T-helper 2 cell treated with Interferon-gamma antibody and Interleukin-4, amounts not matched to agents 5 μg/mL and 100 μg/mL, for 36 hours (primary cell): ENCODE data around the gene TPGS2.
"Not testable (repeated sequence)": the region's sequence is repeated elsewhere in the genome, so short reads cannot be mapped to it uniquely, and the experiment has no call there.

Source experiments
- DNase-seq: peaks from one replicate; pipeline ENCODE4 v3.0.0; 2021; ENCODE audit warnings: low spot score
- H3K27ac Mint-ChIP-seq: one replicate; pipeline ENCODE4 v1.8.0; 2021; ENCODE audit warnings: mild to moderate bottlenecking, mixed read lengths
- H3K27me3 Mint-ChIP-seq: one replicate; pipeline ENCODE4 v1.8.0; 2021; ENCODE audit warnings: low read depth, mixed read lengths
- H3K36me3 Mint-ChIP-seq: one replicate; pipeline ENCODE4 v1.8.0; 2021; ENCODE audit warnings: low read depth, mixed read lengths
- H3K4me1 Mint-ChIP-seq: one replicate; pipeline ENCODE4 v1.8.0; 2021; ENCODE audit warnings: low read depth, mixed read lengths
- H3K4me3 Mint-ChIP-seq: one replicate; pipeline ENCODE4 v1.8.0; 2022; ENCODE audit warnings: mild to moderate bottlenecking, moderate library complexity, mixed read lengths
- H3K9me3 Mint-ChIP-seq: one replicate; pipeline ENCODE4 v1.8.0; 2021; ENCODE audit warnings: mixed read lengths

Gene TPGS2

GRCh38 chr18:36777566-36777965, 51.2 kb downstream of the TPGS2 start:
- Mint-ChIP-seq H3K27me3 (no peaks in the 10 kb centered on the region), H3K36me3 (peaks cover 15% of the 10 kb centered on the region), H3K4me3 (no peak overlapping the region), H3K9me3 (no peaks in the 10 kb centered on the region), H3K27ac (no peak overlapping the region), H3K4me1 (peaks cover 11% of the 10 kb centered on the region)
- DNase-seq, result no peak

GRCh38 chr18:36776650-36777049, 52.2 kb downstream of the TPGS2 start:
- no peak for DNase-seq
- no peak overlapping the region for H3K27ac Mint-ChIP-seq
- peaks cover 14% of the 10 kb centered on the region for H3K4me1 Mint-ChIP-seq
- H3K9me3 Mint-ChIP-seq, result no peaks in the 10 kb centered on the region
- H3K36me3 Mint-ChIP-seq, result peaks cover 13% of the 10 kb centered on the region
- H3K27me3 Mint-ChIP-seq, result no peaks in the 10 kb centered on the region
- H3K4me3 Mint-ChIP-seq, result no peak overlapping the region

- no peak overlapping the region for H3K4me3 Mint-ChIP-seq
- H3K36me3 Mint-ChIP-seq, result peaks cover 18% of the 10 kb centered on the region
- peaks cover 5% of the 10 kb centered on the region for H3K9me3 Mint-ChIP-seq
- peaks cover 26% of the 10 kb centered on the region for H3K4me1 Mint-ChIP-seq
- no peaks in the 10 kb centered on the region for H3K27me3 Mint-ChIP-seq
- DNase-seq, result no peak
- H3K27ac Mint-ChIP-seq, result no peak overlapping the region
These were observed 53.4 kb downstream of the TPGS2 start for GRCh38 chr18:36775396-36775795.

- DNase-seq, result no peak
- H3K4me1 Mint-ChIP-seq, result peaks cover 27% of the 10 kb centered on the region
- no peak overlapping the region for H3K27ac Mint-ChIP-seq
These were observed 56.5 kb downstream of the TPGS2 start for GRCh38 chr18:36772241-36772723.

GRCh38 chr18:36771245-36771644, 57.6 kb downstream of the TPGS2 start:
- no peak for DNase-seq
- Mint-ChIP-seq H3K4me3 (peak overlapping the region; percentile 10), H3K27me3 (no peaks in the 10 kb centered on the region), H3K36me3 (peaks cover 5% of the 10 kb centered on the region), H3K9me3 (peaks cover 5% of the 10 kb centered on the region), H3K27ac (peak overlapping the region; percentile 29), H3K4me1 (peaks cover 27% of the 10 kb centered on the region)

More at GRCh38 chr18:36772241-36772723, 56.5 kb downstream of the TPGS2 start:
- H3K4me3 Mint-ChIP-seq, result no peak overlapping the region
- H3K9me3 Mint-ChIP-seq, result peaks cover 5% of the 10 kb centered on the region
- H3K27me3 Mint-ChIP-seq, result no peaks in the 10 kb centered on the region
- H3K36me3 Mint-ChIP-seq, result peaks cover 5% of the 10 kb centered on the region

GRCh38 chr18:36770315-36770946, 58.4 kb downstream of the TPGS2 start:
- peaks cover 5% of the 10 kb centered on the region for H3K36me3 Mint-ChIP-seq
- no peak overlapping the region for H3K4me3 Mint-ChIP-seq
- no peaks in the 10 kb centered on the region for H3K27me3 Mint-ChIP-seq
- no peak overlapping the region for H3K27ac Mint-ChIP-seq
- DNase-seq, result no peak
- peaks cover 5% of the 10 kb centered on the region for H3K9me3 Mint-ChIP-seq
- peaks cover 27% of the 10 kb centered on the region for H3K4me1 Mint-ChIP-seq

GRCh38 chr18:36769611-36770314, 59.0 kb downstream of the TPGS2 start:
- Mint-ChIP-seq H3K4me3 (no peak overlapping the region), H3K27me3 (no peaks in the 10 kb centered on the region), H3K9me3 (peaks cover 5% of the 10 kb centered on the region), H3K4me1 (peaks cover 24% of the 10 kb centered on the region), H3K27ac (no peak overlapping the region), H3K36me3 (peaks cover 5% of the 10 kb centered on the region)
- DNase-seq, result no peak

GRCh38 chr18:36769172-36769571, 59.6 kb downstream of the TPGS2 start:
- Mint-ChIP-seq H3K4me1 (peaks cover 24% of the 10 kb centered on the region), H3K4me3 (no peak overlapping the region), H3K27me3 (no peaks in the 10 kb centered on the region), H3K9me3 (peaks cover 5% of the 10 kb centered on the region), H3K36me3 (peaks cover 5% of the 10 kb centered on the region), H3K27ac (no peak overlapping the region)
- no peak for DNase-seq

GRCh38 chr18:36766836-36767235, 62.0 kb downstream of the TPGS2 start:
- peaks cover 5% of the 10 kb centered on the region for H3K36me3 Mint-ChIP-seq
- peaks cover 20% of the 10 kb centered on the region for H3K4me1 Mint-ChIP-seq
- H3K27me3 Mint-ChIP-seq, result no peaks in the 10 kb centered on the region

GRCh38 chr18:36762965-36763364, 65.8 kb downstream of the TPGS2 start:
- H3K27ac Mint-ChIP-seq, H3K36me3 Mint-ChIP-seq, H3K4me3 Mint-ChIP-seq, H3K4me1 Mint-ChIP-seq, H3K27me3 Mint-ChIP-seq, H3K9me3 Mint-ChIP-seq, DNase-seq: not testable (repeated sequence)

More at GRCh38 chr18:36766836-36767235, 62.0 kb downstream of the TPGS2 start:
- no peak overlapping the region for H3K27ac Mint-ChIP-seq
- no peak overlapping the region for H3K4me3 Mint-ChIP-seq
- DNase-seq, result no peak
- H3K9me3 Mint-ChIP-seq, result peaks cover 5% of the 10 kb centered on the region

GRCh38 chr18:36762074-36762473, 66.7 kb downstream of the TPGS2 start:
- H3K4me1 Mint-ChIP-seq, result peaks cover 10% of the 10 kb centered on the region
- no peaks in the 10 kb centered on the region for H3K9me3 Mint-ChIP-seq
- peak; percentile 45 for DNase-seq
- H3K27ac Mint-ChIP-seq, result no peak overlapping the region
- H3K27me3 Mint-ChIP-seq, result no peaks in the 10 kb centered on the region
- H3K36me3 Mint-ChIP-seq, result no peaks in the 10 kb centered on the region
- H3K4me3 Mint-ChIP-seq, result no peak overlapping the region

- no peaks in the 10 kb centered on the region for H3K9me3 Mint-ChIP-seq
- no peaks in the 10 kb centered on the region for H3K36me3 Mint-ChIP-seq
These were observed 67.6 kb downstream of the TPGS2 start for GRCh38 chr18:36761186-36761698.

GRCh38 chr18:36760598-36760997, 68.2 kb downstream of the TPGS2 start:
- Mint-ChIP-seq H3K36me3 (no peaks in the 10 kb centered on the region), H3K4me3 (no peak overlapping the region), H3K4me1 (peaks cover 10% of the 10 kb centered on the region), H3K9me3 (no peaks in the 10 kb centered on the region), H3K27me3 (peaks cover 4% of the 10 kb centered on the region), H3K27ac (no peak overlapping the region)
- no peak for DNase-seq

More at GRCh38 chr18:36761186-36761698, 67.6 kb downstream of the TPGS2 start:
- H3K27ac Mint-ChIP-seq, result no peak overlapping the region
- H3K4me1 Mint-ChIP-seq, result peaks cover 10% of the 10 kb centered on the region
- no peak overlapping the region for H3K4me3 Mint-ChIP-seq
- peaks cover 2% of the 10 kb centered on the region for H3K27me3 Mint-ChIP-seq
- DNase-seq, result no peak

GRCh38 chr18:36759167-36759776, 69.5 kb downstream of the TPGS2 start:
- H3K4me3 Mint-ChIP-seq, result no peak overlapping the region
- no peaks in the 10 kb centered on the region for H3K9me3 Mint-ChIP-seq
- no peak for DNase-seq
- no peak overlapping the region for H3K27ac Mint-ChIP-seq
- no peaks in the 10 kb centered on the region for H3K36me3 Mint-ChIP-seq
- H3K4me1 Mint-ChIP-seq, result peaks cover 10% of the 10 kb centered on the region
- peaks cover 6% of the 10 kb centered on the region for H3K27me3 Mint-ChIP-seq
